Measurements from ENCODE around the gene CORO1C. TPM values are rescaled to one million over a fixed set of nuclear protein-coding genes. Genes with fewer than 3 reads are reported as not detected.
A peak's percentile ranks its signal among the peaks of the same experiment; 100 is the strongest.

CORO1C gene
- total RNA-seq, 2 donors from 2014 or later: 13.3 to 61.1 TPM

- Mint-ChIP-seq H3K27me3 (no peaks in the 10 kb centered on the region), H3K36me3 (ENCODE audit: low read depth) (no peaks in the 10 kb centered on the region), H3K4me1 (peaks cover 25% of the 10 kb centered on the region), H3K27ac (peak overlapping the region; percentile 57), H3K4me3 (no peak overlapping the region)
- ATAC-seq: no peak
- no peak for DNase-seq
- no peaks in the 10 kb centered on the region for H3K9me3 ChIP-seq (ENCODE audit: control insufficient read depth, low read length, poor library complexity, severe bottlenecking)
Measured at GRCh38 chr12:108647585-108648287, 83.6 kb downstream of the CORO1C start.

GRCh38 chr12:108646600-108647579 lies 84.4 kb downstream of the CORO1C start:
- no peak for DNase-seq
- H3K27ac Mint-ChIP-seq: peak overlapping the region; percentile 91
- ATAC-seq: no peak
- H3K9me3 ChIP-seq (ENCODE audit: control insufficient read depth, low read length, poor library complexity, severe bottlenecking): no peaks in the 10 kb centered on the region
- no peaks in the 10 kb centered on the region for H3K36me3 Mint-ChIP-seq (ENCODE audit: low read depth)
- peaks cover 25% of the 10 kb centered on the region for H3K4me1 Mint-ChIP-seq
- H3K27me3 Mint-ChIP-seq: no peaks in the 10 kb centered on the region
- H3K4me3 Mint-ChIP-seq: peak overlapping the region; percentile 70

GRCh38 chr12:108645686-108646599 lies 85.4 kb downstream of the CORO1C start:
- Mint-ChIP-seq H3K36me3 (ENCODE audit: low read depth) (no peaks in the 10 kb centered on the region), H3K27me3 (no peaks in the 10 kb centered on the region), H3K27ac (peak overlapping the region; percentile 91), H3K4me1 (peaks cover 25% of the 10 kb centered on the region), H3K4me3 (peak overlapping the region; percentile 70)
- H3K9me3 ChIP-seq (ENCODE audit: control insufficient read depth, low read length, poor library complexity, severe bottlenecking): no peaks in the 10 kb centered on the region
- ATAC-seq: peak; percentile 20
- no peak for DNase-seq

GRCh38 chr12:108644811-108645120 lies 86.6 kb downstream of the CORO1C start:
- H3K27me3 Mint-ChIP-seq: no peaks in the 10 kb centered on the region
- no peak overlapping the region for H3K4me3 Mint-ChIP-seq
- H3K4me1 Mint-ChIP-seq: peaks cover 27% of the 10 kb centered on the region
- H3K9me3 ChIP-seq (ENCODE audit: control insufficient read depth, low read length, poor library complexity, severe bottlenecking): no peaks in the 10 kb centered on the region
- DNase-seq (no peak), ATAC-seq (no peak)
- no peaks in the 10 kb centered on the region for H3K36me3 Mint-ChIP-seq (ENCODE audit: low read depth)
- H3K27ac Mint-ChIP-seq: peak overlapping the region; percentile 91

GRCh38 chr12:108643941-108644810 lies 87.1 kb downstream of the CORO1C start:
- no peaks in the 10 kb centered on the region for H3K9me3 ChIP-seq (ENCODE audit: control insufficient read depth, low read length, poor library complexity, severe bottlenecking)
- peaks cover 27% of the 10 kb centered on the region for H3K4me1 Mint-ChIP-seq

GRCh38 chr12:108642899-108643654 lies 88.2 kb downstream of the CORO1C start:
- H3K9me3 ChIP-seq (ENCODE audit: control insufficient read depth, low read length, poor library complexity, severe bottlenecking): no peaks in the 10 kb centered on the region
- DNase-seq (no peak), ATAC-seq (no peak)
- Mint-ChIP-seq H3K4me1 (peaks cover 26% of the 10 kb centered on the region), H3K27me3 (no peaks in the 10 kb centered on the region), H3K36me3 (ENCODE audit: low read depth) (no peaks in the 10 kb centered on the region), H3K4me3 (no peak overlapping the region), H3K27ac (no peak overlapping the region)

More at GRCh38 chr12:108643941-108644810, 87.1 kb downstream of the CORO1C start:
- H3K36me3 Mint-ChIP-seq (ENCODE audit: low read depth): no peaks in the 10 kb centered on the region
- H3K27ac Mint-ChIP-seq: peak overlapping the region; percentile 91
- no peak for DNase-seq
- no peak for ATAC-seq
- H3K27me3 Mint-ChIP-seq: no peaks in the 10 kb centered on the region
- H3K4me3 Mint-ChIP-seq: no peak overlapping the region

GRCh38 chr12:108642269-108642870 lies 88.9 kb downstream of the CORO1C start:
- peak overlapping the region; percentile 19 for H3K27ac Mint-ChIP-seq
- H3K4me1 Mint-ChIP-seq: peaks cover 22% of the 10 kb centered on the region
- H3K36me3 Mint-ChIP-seq (ENCODE audit: low read depth): no peaks in the 10 kb centered on the region
- ATAC-seq (no peak), DNase-seq (no peak)
- H3K27me3 Mint-ChIP-seq: no peaks in the 10 kb centered on the region
- H3K9me3 ChIP-seq (ENCODE audit: control insufficient read depth, low read length, poor library complexity, severe bottlenecking): no peaks in the 10 kb centered on the region
- peak overlapping the region; percentile 33 for H3K4me3 Mint-ChIP-seq

- peak overlapping the region; percentile 19 for H3K27ac Mint-ChIP-seq
- no peak for ATAC-seq
- H3K4me3 Mint-ChIP-seq: peak overlapping the region; percentile 33
Measured at GRCh38 chr12:108641446-108642268, 89.7 kb downstream of the CORO1C start.

GRCh38 chr12:108640802-108641445 lies 90.4 kb downstream of the CORO1C start:
- Mint-ChIP-seq H3K4me1 (peaks cover 18% of the 10 kb centered on the region), H3K27me3 (no peaks in the 10 kb centered on the region), H3K36me3 (ENCODE audit: low read depth) (no peaks in the 10 kb centered on the region), H3K27ac (peak overlapping the region; percentile 19), H3K4me3 (no peak overlapping the region)
- no peaks in the 10 kb centered on the region for H3K9me3 ChIP-seq (ENCODE audit: control insufficient read depth, low read length, poor library complexity, severe bottlenecking)
- DNase-seq (no peak), ATAC-seq (no peak)

More at GRCh38 chr12:108641446-108642268, 89.7 kb downstream of the CORO1C start:
- no peaks in the 10 kb centered on the region for H3K36me3 Mint-ChIP-seq (ENCODE audit: low read depth)
- H3K4me1 Mint-ChIP-seq: peaks cover 20% of the 10 kb centered on the region
- no peak for DNase-seq
- H3K9me3 ChIP-seq (ENCODE audit: control insufficient read depth, low read length, poor library complexity, severe bottlenecking): no peaks in the 10 kb centered on the region
- no peaks in the 10 kb centered on the region for H3K27me3 Mint-ChIP-seq

- Mint-ChIP-seq H3K4me3 (no peak overlapping the region), H3K27ac (peak overlapping the region; percentile 45), H3K36me3 (ENCODE audit: low read depth) (no peaks in the 10 kb centered on the region), H3K27me3 (no peaks in the 10 kb centered on the region), H3K4me1 (peaks cover 17% of the 10 kb centered on the region)
- ATAC-seq (no peak), DNase-seq (no peak)
- H3K9me3 ChIP-seq (ENCODE audit: control insufficient read depth, low read length, poor library complexity, severe bottlenecking): no peaks in the 10 kb centered on the region
Measured at GRCh38 chr12:108638997-108639822, 92.1 kb downstream of the CORO1C start.

Measured in T-helper 17 cell (primary cell).